ENCODE measurements around the gene MTA3. TPM values are rescaled to one million over a fixed set of nuclear protein-coding genes. Genes with fewer than 3 reads are reported as not detected.
A peak's percentile ranks its signal among the peaks of the same experiment; 100 is the strongest.

Gene MTA3
- polyA plus RNA-seq, 1 experiment: 51.0 TPM

DNA sequence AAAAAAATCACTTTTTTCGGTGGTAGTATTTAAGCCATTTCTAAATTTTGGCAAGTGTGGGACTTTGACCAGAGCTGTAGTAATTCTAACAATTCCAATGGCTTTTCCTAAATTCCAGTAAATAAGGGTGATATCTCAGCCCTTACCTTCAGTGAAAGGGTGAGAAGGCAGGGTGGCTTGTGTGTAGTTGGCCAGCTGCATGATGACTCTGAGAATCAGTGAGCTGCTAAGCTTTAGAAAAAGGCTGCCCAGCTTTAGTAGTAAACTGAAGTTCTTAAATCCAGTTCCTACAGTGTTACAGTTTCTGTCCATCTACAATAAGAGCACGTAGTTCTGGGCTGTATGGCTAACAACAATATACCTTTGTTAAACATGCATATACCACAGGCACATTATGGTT, 153.5 kb downstream of the MTA3 start:
- no peak for DNase-seq (ENCODE audit: low read depth, low spot score)
- no peak for TF ChIP-seq CTCF (IDR thresholded peaks at IDR 0.05; ENCODE audit: low read depth, low read length)
- no peaks in the 10 kb centered on the region for H3K27me3 ChIP-seq (ENCODE audit: control insufficient read depth, insufficient read depth, low read length)
- no peaks in the 10 kb centered on the region for H3K9me3 ChIP-seq (ENCODE audit: control insufficient read depth, insufficient read depth, low read length)
- CTCF ChIA-PET: interaction anchor here (0.5 kb wide), 1 partner anchor 208 kb away, joined by 4 read pairs; no protein-coding TSS in a partner anchor
- H3K27ac ChIP-seq (ENCODE audit: low read depth, low read length): no peak overlapping the region
- H3K4me3 ChIP-seq (ENCODE audit: low read depth, low read length): no peak overlapping the region
- POLR2A ChIA-PET: interaction anchor here (0.5 kb wide), 1 partner anchor 310 kb away, joined by 3 read pairs; no protein-coding TSS in a partner anchor

DNA sequence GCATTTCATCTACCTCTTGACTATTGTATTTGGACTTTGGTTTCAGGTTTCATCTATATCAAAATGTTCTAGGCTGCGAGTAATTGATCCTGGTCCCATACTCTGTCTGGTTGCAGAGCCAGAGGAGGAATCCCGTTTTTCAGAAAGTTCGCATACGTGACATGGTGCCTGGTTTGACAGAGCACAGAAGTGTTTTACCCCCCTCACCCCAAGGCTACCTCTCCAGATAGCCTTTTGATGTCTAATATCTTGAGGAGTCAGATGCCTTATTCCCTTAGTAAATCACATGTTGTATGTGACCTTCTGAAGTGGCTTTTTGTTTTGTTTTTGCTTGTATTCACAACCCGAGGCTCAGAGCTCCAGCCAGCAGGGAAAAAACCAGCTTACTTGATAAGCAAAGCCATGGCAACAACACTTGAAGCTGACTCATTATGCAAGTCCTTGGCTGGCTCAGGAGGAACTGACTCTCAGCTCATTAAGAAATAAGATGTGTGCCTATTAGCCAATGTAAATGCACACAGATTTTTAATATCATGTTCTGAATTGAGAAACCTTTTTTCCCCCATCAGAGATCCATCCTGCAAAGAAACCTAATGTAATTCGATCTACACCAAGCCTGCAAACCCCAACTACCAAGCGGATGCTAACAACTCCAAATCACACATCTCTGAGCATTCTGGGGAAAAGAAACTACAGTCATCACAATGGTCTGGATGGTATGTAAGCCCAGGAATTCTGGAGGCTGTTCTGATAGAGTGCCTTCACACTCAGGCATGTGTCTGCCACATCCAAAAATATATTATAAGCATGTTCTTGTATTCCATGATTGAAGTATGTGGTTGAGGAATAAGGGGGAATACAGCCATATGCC, 154.1 kb downstream of the MTA3 start:
- Histone ChIP-seq H3K27me3 (ENCODE audit: control insufficient read depth, insufficient read depth, low read length) (no peaks in the 10 kb centered on the region), H3K9me3 (ENCODE audit: control insufficient read depth, insufficient read depth, low read length) (no peaks in the 10 kb centered on the region), H3K4me3 (ENCODE audit: low read depth, low read length) (no peak overlapping the region), H3K27ac (ENCODE audit: low read depth, low read length) (peak overlapping the region; percentile 25)
- POLR2A ChIA-PET: no interaction called here
- CTCF ChIA-PET: interaction anchor here (0.5 kb wide), 1 partner anchor 208 kb away, joined by 4 read pairs; no protein-coding TSS in a partner anchor
- no peak for TF ChIP-seq CTCF (IDR thresholded peaks at IDR 0.05; ENCODE audit: low read depth, low read length)
- peak; percentile 42 for DNase-seq (ENCODE audit: low read depth, low spot score)

GRCh38 chr2:42723465-42723864, 155.0 kb downstream of the MTA3 start:
- no peak for TF ChIP-seq CTCF (IDR thresholded peaks at IDR 0.05; ENCODE audit: low read depth, low read length)
- no peak overlapping the region for H3K4me3 ChIP-seq (ENCODE audit: low read depth, low read length)
- POLR2A ChIA-PET: no interaction called here
- CTCF ChIA-PET: no interaction called here
- no peaks in the 10 kb centered on the region for H3K27me3 ChIP-seq (ENCODE audit: control insufficient read depth, insufficient read depth, low read length)
- H3K9me3 ChIP-seq (ENCODE audit: control insufficient read depth, insufficient read depth, low read length): no peaks in the 10 kb centered on the region
- no peak for DNase-seq (ENCODE audit: low read depth, low spot score)
- no peak overlapping the region for H3K27ac ChIP-seq (ENCODE audit: low read depth, low read length)

- TF ChIP-seq CTCF (IDR thresholded peaks at IDR 0.05; ENCODE audit: low read depth, low read length): no peak
- Histone ChIP-seq H3K4me3 (ENCODE audit: low read depth, low read length) (no peak overlapping the region), H3K27ac (ENCODE audit: low read depth, low read length) (no peak overlapping the region), H3K27me3 (ENCODE audit: control insufficient read depth, insufficient read depth, low read length) (no peaks in the 10 kb centered on the region), H3K9me3 (ENCODE audit: control insufficient read depth, insufficient read depth, low read length) (no peaks in the 10 kb centered on the region)
- ChIA-PET CTCF (no interaction called here), POLR2A (no interaction called here)
- DNase-seq (ENCODE audit: low read depth, low spot score): no peak
These were observed 156.5 kb downstream of the MTA3 start for GRCh38 chr2:42724886-42725285.

DNA sequence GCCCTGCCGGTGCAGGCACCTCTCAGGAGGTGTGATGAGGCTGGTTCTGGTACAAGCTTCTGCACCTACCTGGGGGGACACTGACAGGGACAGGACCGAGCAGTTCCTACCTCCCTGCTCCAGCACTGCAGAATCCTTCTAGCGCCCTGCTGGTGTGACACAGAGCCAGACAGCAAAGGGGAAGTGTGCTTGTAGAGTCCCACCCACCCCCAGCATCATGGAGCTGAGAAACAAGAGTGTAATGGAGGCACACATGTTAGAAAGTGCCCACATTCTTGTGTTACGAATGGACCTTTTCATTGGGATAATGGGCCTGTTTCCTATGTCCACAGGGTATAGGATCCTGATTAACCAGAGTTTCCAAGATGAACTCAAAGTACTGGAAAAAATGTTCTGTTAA, 157.2 kb downstream of the MTA3 start:
- CTCF ChIA-PET: interaction anchor here (0.5 kb wide), 1 partner anchor 62 kb away, joined by 10 read pairs; no protein-coding TSS in a partner anchor
- no peak for TF ChIP-seq CTCF (IDR thresholded peaks at IDR 0.05; ENCODE audit: low read depth, low read length)
- Histone ChIP-seq H3K4me3 (ENCODE audit: low read depth, low read length) (no peak overlapping the region), H3K9me3 (ENCODE audit: control insufficient read depth, insufficient read depth, low read length) (no peaks in the 10 kb centered on the region), H3K27ac (ENCODE audit: low read depth, low read length) (no peak overlapping the region), H3K27me3 (ENCODE audit: control insufficient read depth, insufficient read depth, low read length) (no peaks in the 10 kb centered on the region)
- POLR2A ChIA-PET: no interaction called here
- DNase-seq (ENCODE audit: low read depth, low spot score): no peak
